MM.1S (cell line): Measurements from ENCODE around the gene SCARB2.

ENCODE experiments used
- DNase-seq: peaks from one replicate; pipeline ENCODE4 v3.0.0-alpha.2; 2015
- H2AFZ ChIP-seq: fragments of 300-600 bp; sonication (generic); 2 replicates; pipeline ENCODE4 v1.6.0; 2016; ENCODE audit warnings: antibody characterized with exemption, low read length
- H3F3A ChIP-seq: fragments of 300-600 bp; sonication (generic); 2 replicates; pipeline ENCODE4 v1.6.1; 2016; ENCODE audit warnings: mild to moderate bottlenecking, antibody characterized with exemption, low read length, moderate library complexity, mixed read lengths; ENCODE audit not compliant: insufficient read depth
- H3K27ac ChIP-seq: fragments of 300-600 bp; sonication (generic); 2 replicates; pipeline ENCODE4 v1.5.1; 2016; ENCODE audit warnings: mild to moderate bottlenecking, low read length
- H3K27me3 ChIP-seq: fragments of 300-600 bp; sonication (generic); replicated peaks from 2 replicates; pipeline ENCODE4 v1.6.0; 2016; ENCODE audit warnings: low read length; ENCODE audit not compliant: insufficient read depth
- H3K36me3 ChIP-seq: fragments of 300-600 bp; sonication (generic); replicated peaks from 2 replicates; pipeline ENCODE4 v1.6.1; 2016; ENCODE audit warnings: mild to moderate bottlenecking, low read length, mixed read lengths; ENCODE audit not compliant: insufficient read depth
- H3K4me1 ChIP-seq: fragments of 300-600 bp; sonication (generic); 2 replicates; pipeline ENCODE4 v1.6.1; 2016; ENCODE audit warnings: low read length, mixed read lengths
- H3K4me2 ChIP-seq: fragments of 300-600 bp; sonication (generic); 2 replicates; pipeline ENCODE4 v1.6.0; 2016; ENCODE audit warnings: low read depth, low read length
- H3K4me3 ChIP-seq: fragments of 300-600 bp; sonication (generic); 2 replicates; pipeline ENCODE4 v1.5.1; 2016; ENCODE audit warnings: low read length, mixed read lengths
- H3K79me2 ChIP-seq: fragments of 300-600 bp; sonication (generic); 2 replicates; pipeline ENCODE4 v1.6.1; 2016; ENCODE audit warnings: mixed run types, low read length, mixed read lengths
- H3K9ac ChIP-seq: fragments of 300-600 bp; sonication (generic); 2 replicates; pipeline ENCODE4 v1.6.1; 2016; ENCODE audit warnings: low read length, mixed read lengths
- H3K9me2 ChIP-seq: fragments of 300-600 bp; sonication (generic); replicated peaks from 2 replicates; pipeline ENCODE4 v1.6.1; 2016; ENCODE audit warnings: mild to moderate bottlenecking, low read length, mixed read lengths; ENCODE audit not compliant: insufficient read depth
- H3K9me3 ChIP-seq: fragments of 300-600 bp; sonication (generic); replicated peaks from 2 replicates; pipeline ENCODE4 v1.6.1; 2016; ENCODE audit warnings: mild to moderate bottlenecking, low read length, mixed read lengths; ENCODE audit not compliant: insufficient read depth
- H4K20me1 ChIP-seq: fragments of 300-600 bp; sonication (generic); 2 replicates; pipeline ENCODE4 v1.6.1; 2016; ENCODE audit warnings: mild to moderate bottlenecking, low read length, moderate library complexity, mixed read lengths; ENCODE audit not compliant: insufficient read depth
- CTCF ChIP-seq: fragments of 300-600 bp; sonication (generic); IDR thresholded peaks from 2 replicates; pipeline ENCODE4 v1.5.1; 2016; ENCODE audit warnings: antibody characterized with exemption, low read length, mixed read lengths
- EZH2 ChIP-seq: fragments of 300-600 bp; sonication (generic); optimal IDR thresholded peaks from 2 replicates; pipeline ENCODE3; 2017; ENCODE audit warnings: low read depth, mild to moderate bottlenecking, antibody characterized with exemption, low read length, mixed read lengths
- EZH2phosphoT487 ChIP-seq: fragments of 300-600 bp; sonication (generic); IDR thresholded peaks from 2 replicates; pipeline ENCODE4 v1.6.1; 2018; ENCODE audit warnings: antibody characterized with exemption, low read length

The SCARB2 gene

GRCh38 chr4:76256968-76257367 lies 43.3 kb upstream of the SCARB2 start:
- Histone ChIP-seq H3K79me2 (no peaks in the 10 kb centered on the region), H3K4me3 (no peak overlapping the region), H3K9me3 (no peaks in the 10 kb centered on the region), H4K20me1 (no peaks in the 10 kb centered on the region), H3K4me2 (no peak overlapping the region), H3K27me3 (no peaks in the 10 kb centered on the region), H3K4me1 (no peaks in the 10 kb centered on the region), H2AFZ (no peak overlapping the region), H3K27ac (no peak overlapping the region), H3K9me2 (no peaks in the 10 kb centered on the region), H3F3A (no peaks in the 10 kb centered on the region), H3K36me3 (no peaks in the 10 kb centered on the region), H3K9ac (no peak overlapping the region)
- DNase-seq: no peak
- TF ChIP-seq CTCF (no peak), EZH2 (no peak), EZH2phosphoT487 (no peak)

GRCh38 chr4:76256032-76256431 lies 42.4 kb upstream of the SCARB2 start:
- Histone ChIP-seq H3K27me3 (no peaks in the 10 kb centered on the region), H3K27ac (no peak overlapping the region), H3K4me3 (no peak overlapping the region), H3K4me1 (no peaks in the 10 kb centered on the region; the same call in 1 of the 2 replicates), H3K9me3 (no peaks in the 10 kb centered on the region), H2AFZ (no peak overlapping the region), H3F3A (no peaks in the 10 kb centered on the region), H4K20me1 (no peaks in the 10 kb centered on the region), H3K9ac (no peak overlapping the region), H3K79me2 (no peaks in the 10 kb centered on the region), H3K36me3 (no peaks in the 10 kb centered on the region), H3K9me2 (no peaks in the 10 kb centered on the region), H3K4me2 (no peak overlapping the region)
- DNase-seq: no peak
- TF ChIP-seq EZH2phosphoT487: no peak
- TF ChIP-seq CTCF: no peak
- TF ChIP-seq EZH2: no peak

- no peak overlapping the region for H2AFZ ChIP-seq
- no peaks in the 10 kb centered on the region for H3F3A ChIP-seq
- no peaks in the 10 kb centered on the region for H3K79me2 ChIP-seq
- no peak overlapping the region for H3K27ac ChIP-seq
- no peaks in the 10 kb centered on the region; the same call in 1 of the 2 replicates for H3K4me1 ChIP-seq
- H3K36me3 ChIP-seq: no peaks in the 10 kb centered on the region
- TF ChIP-seq EZH2 (no peak), CTCF (no peak), EZH2phosphoT487 (no peak)
- no peak for DNase-seq
- no peak overlapping the region for H3K4me2 ChIP-seq
- H3K9ac ChIP-seq: no peak overlapping the region
- no peaks in the 10 kb centered on the region for H3K27me3 ChIP-seq
- no peaks in the 10 kb centered on the region for H3K9me3 ChIP-seq
- H4K20me1 ChIP-seq: no peaks in the 10 kb centered on the region
- no peak overlapping the region for H3K4me3 ChIP-seq
- no peaks in the 10 kb centered on the region for H3K9me2 ChIP-seq
Measured at GRCh38 chr4:76253511-76253910, 39.9 kb upstream of the SCARB2 start.
